Pancreas (tissue), 10 donors: ENCODE results near the gene SPANXC. TPM values are rescaled to one million over a fixed set of nuclear protein-coding genes. Genes with fewer than 3 reads are reported as not detected.
"Not testable (repeated sequence)": the region's sequence is repeated elsewhere in the genome, so short reads cannot be mapped to it uniquely, and the experiment has no call there.

Source experiments
- ATAC-seq, 4 donors: fragments of 200-7000 bp; cut with Tn5 transposase; one replicate each; pipeline versions ENCODE4 v1.8.0 to v1.9.1; 2020; ENCODE audit warnings: mild to moderate bottlenecking in 4 of 4, moderate library complexity in 4 of 4
- DNase-seq, 6 donors: peaks; one replicate each; pipeline ENCODE4 v3.0.0-alpha.2; 2020
- FAIRE-seq: peaks from 2 replicates; lab custom pipeline; 2012; peaks lifted over from hg19 to GRCh38; lab: Jason Lieb, UNC
- H3K27ac ChIP-seq, 4 donors: fragments of 200-600 bp; sonication (generic); 1 replicate in 3 of 4; 2 replicates in 1 of 4; pipeline versions ENCODE4 v1.5.0 to v1.8.0; 2020
- H3K27me3 ChIP-seq, 4 donors: fragments of 200-600 bp; one replicate each; pipeline ENCODE4 v1.8.0; 2021
- H3K36me3 ChIP-seq, 3 donors: fragments of 200-600 bp; sonication (generic) in 1 of 3; one replicate each; pipeline versions ENCODE4 v1.5.0 to v1.8.0; 2020 to 2021
- H3K4me1 ChIP-seq, 3 donors: fragments of 200-600 bp; one replicate each; pipeline ENCODE4 v1.8.0; 2021
- H3K4me3 ChIP-seq, 4 donors: fragments of 200-600 bp; sonication (generic) in 2 of 4; one replicate each; pipeline versions ENCODE4 v1.5.0 to v1.8.0; 2020 to 2021
- H3K9me3 ChIP-seq, 4 donors: fragments of 200-600 bp; one replicate each; pipeline ENCODE4 v1.8.0; 2021
- CTCF ChIP-seq, 4 donors: fragments of 200-600 bp; sonication (generic) in 3 of 4; IDR thresholded peaks; one replicate each; pipeline versions ENCODE4 v1.5.0 to v1.8.0; 2021; ENCODE audit warnings: antibody characterized with exemption in 4 of 4
- WGBS, 2 donors: extraction: QIAGEN DNeasy Blood & Tissue Kit; methylation state at CpG; one replicate each; pipeline ENCODE4 v1.1.7; 2013; 5-methylcytosine and 5-hydroxymethylcytosine counted together
- intact Hi-C, 3 donors: fragments of 100-400 bp; cut with DNase I; formaldehyde crosslinking; loops; one replicate each; pipeline versions ENCODE4 v1.11.1 to v1.14.2; 2022
- polyA plus RNA-seq, 2 donors: library from polyadenylated mRNA; stranded (reverse); fragments of 200-250 nt; gene quantifications; one replicate each; pipeline ENCODE4 v1.2.3, GENCODE V29; 2013
- total RNA-seq, 6 donors: library from RNA; stranded (reverse); fragmentation: NEBNext Ultra II Directional in 4 of 6; extraction: Animal tissue kit (Norgen Biotek cat#: 25700) in 4 of 6; gene quantifications; one replicate each; pipeline versions ENCODE4 v1.2.1 to v1.2.4, GENCODE V29; 2021 to 2023
- donor health status: healthy with polysubstance abuse.
- donor health status: DM: no; HTN: no; CAD: no; lungs with moderate emphysema.
- donor health status: DM: no; HTN: no; CAD: no.
- donor health status: control.
- donor health status: control.
- donor health status: Bipolar disorder and iron deficiency.
- donor health status: DM: yes; HTN: yes; CAD: no.
- donor health status: DM: no; HTN: no; CAD: no.
- donor health status: DM: no; HTN: no; CAD: no.
- donor health status: DM: yes; HTN: yes; CAD: no.

SPANXC gene, protein sequence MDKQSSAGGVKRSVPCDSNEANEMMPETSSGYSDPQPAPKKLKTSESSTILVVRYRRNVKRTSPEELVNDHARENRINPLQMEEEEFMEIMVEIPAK
- total RNA-seq (not detected), polyA plus RNA-seq (not detected)

DNA sequence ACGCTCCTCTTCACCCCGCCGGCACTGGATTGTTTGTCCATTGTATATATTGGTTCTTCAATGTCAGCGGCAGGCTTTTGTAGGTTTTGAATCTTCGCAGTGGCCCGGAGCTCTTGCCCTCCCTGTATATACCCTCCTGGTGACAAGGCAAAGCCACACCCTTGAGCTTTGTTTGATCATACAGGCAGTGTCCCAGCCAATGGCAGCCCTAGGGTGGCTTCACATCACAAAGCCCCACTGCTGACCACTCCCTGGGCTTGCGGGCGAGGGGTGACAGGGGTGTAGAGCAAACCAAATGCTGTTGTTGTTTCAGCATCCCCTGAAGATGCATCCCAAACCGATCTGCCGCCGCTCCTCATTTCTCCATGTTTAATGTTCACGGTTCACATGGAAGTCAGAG, at the start of gene SPANXC:
SPANXC (minus strand) TSS at position 101 of the 400 bp plus-strand sequence; CDS start at position 41, 60 bp downstream.
- ATAC-seq, H3K4me3 ChIP-seq, DNase-seq, H3K4me1 ChIP-seq, intact Hi-C loops, FAIRE-seq, H3K27me3 ChIP-seq, H3K36me3 ChIP-seq, H3K9me3 ChIP-seq, H3K27ac ChIP-seq: not testable (repeated sequence)
- WGBS, 2 donors, result 91 to 98% methylated on average over 3 to 7 of the region's 12 CpGs

GRCh38 chrX:141279476-141279875, 37.2 kb upstream of the SPANXC start:
- Histone ChIP-seq H3K9me3 (no peaks in the 10 kb centered on the region), H3K4me3 (no peak overlapping the region), H3K4me1 (no peaks in the 10 kb centered on the region), H3K27ac (no peak overlapping the region), H3K36me3 (no peaks in the 10 kb centered on the region), H3K27me3 (peaks cover 0 to 8% (median 2%) of the 10 kb centered on the region in 4 donors)
- WGBS, 2 donors, result 45 to 47% methylated on average over 2 of the region's 2 CpGs
- no peak for TF ChIP-seq CTCF (IDR thresholded peaks at IDR 0.05)
- FAIRE-seq (no peak), ATAC-seq (no peak), DNase-seq (no peak)
- intact Hi-C loops, result no loop called here

DNA sequence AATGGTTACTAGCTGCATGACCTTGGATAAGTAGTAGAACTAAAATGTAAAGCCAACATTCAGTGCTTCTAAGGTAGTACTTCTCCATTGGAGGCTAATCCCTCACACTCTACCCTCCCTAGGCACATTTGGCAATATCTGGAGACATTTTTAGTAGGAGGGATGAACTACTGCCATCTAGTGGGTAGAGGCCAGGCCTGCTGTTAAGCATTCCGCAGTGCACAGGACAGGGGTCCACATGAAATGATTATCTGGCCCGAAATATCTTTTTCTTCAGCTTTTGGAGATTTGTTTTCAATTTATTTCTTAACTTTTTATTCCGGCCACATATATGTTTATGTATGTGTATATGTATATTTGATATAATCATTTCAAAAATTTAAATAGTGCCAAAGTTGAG, 36.0 kb upstream of the SPANXC start:
- DNase-seq (peak in 2 of 6 donors; percentile 12 to 16), ATAC-seq (peak; percentile 46 to 81 (median 73)), FAIRE-seq (no peak)
- 20 to 28% methylated on average over 3 of the region's 3 CpGs for WGBS, 2 donors
- peaks cover 0 to 8% (median 2%) of the 10 kb centered on the region in 4 donors for H3K27me3 ChIP-seq
- H3K9me3 ChIP-seq, result no peaks in the 10 kb centered on the region
- intact Hi-C loops, result no loop called here
- peak; percentile 29 to 72 (median 48) for TF ChIP-seq CTCF (IDR thresholded peaks at IDR 0.05)
- H3K4me1 ChIP-seq, result no peaks in the 10 kb centered on the region
- no peak overlapping the region for H3K4me3 ChIP-seq
- no peaks in the 10 kb centered on the region for H3K36me3 ChIP-seq
- no peak overlapping the region for H3K27ac ChIP-seq

DNA sequence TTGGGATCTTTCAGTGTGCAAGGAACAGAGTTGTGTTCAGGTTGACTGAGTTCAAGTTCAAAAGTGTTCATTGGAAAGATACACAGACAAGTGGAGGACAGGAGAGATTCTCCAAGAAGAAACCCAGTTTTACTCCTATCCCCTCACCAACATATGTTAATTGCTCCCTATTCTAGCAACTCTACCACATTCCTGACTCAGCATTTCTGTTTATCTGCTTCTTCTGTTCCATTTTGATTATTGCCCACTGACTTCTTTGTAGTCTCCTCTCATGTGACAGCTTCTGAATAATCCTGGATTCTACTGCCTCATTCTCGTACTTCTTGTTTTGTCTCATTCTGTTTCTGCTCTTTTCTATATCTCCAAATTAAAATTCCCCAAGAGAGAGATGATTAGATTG, 15.8 kb upstream of the SPANXC start:
- Histone ChIP-seq H3K4me1 (no peaks in the 10 kb centered on the region), H3K36me3 (no peaks in the 10 kb centered on the region), H3K9me3 (no peaks in the 10 kb centered on the region), H3K4me3 (no peak overlapping the region), H3K27me3 (peaks cover 0 to 5% (median 0%) of the 10 kb centered on the region in 4 donors), H3K27ac (no peak overlapping the region)
- WGBS, 2 donors, result 61 to 69% methylated on average over 1 of the region's 1 CpG
- ATAC-seq, result no peak
- TF ChIP-seq CTCF (IDR thresholded peaks at IDR 0.05), result no peak
- no peak for FAIRE-seq
- no peak for DNase-seq
- intact Hi-C loops, result no loop called here

GRCh38 chrX:141221611-141222010, 20.7 kb downstream of the SPANXC start:
- intact Hi-C loops, result no loop called here
- 52 to 73% methylated on average over 2 of the region's 2 CpGs for WGBS, 2 donors
- Histone ChIP-seq H3K27ac (no peak overlapping the region), H3K27me3 (no peaks in the 10 kb centered on the region), H3K36me3 (no peaks in the 10 kb centered on the region), H3K4me1 (no peaks in the 10 kb centered on the region), H3K9me3 (no peaks in the 10 kb centered on the region), H3K4me3 (no peak overlapping the region)
- DNase-seq (no peak), FAIRE-seq (no peak), ATAC-seq (no peak)
- TF ChIP-seq CTCF (IDR thresholded peaks at IDR 0.05), result no peak
